Fibroblast of skin of left biceps (primary cell): Measurements from ENCODE around the gene SLC25A22.
A peak's percentile ranks its signal among the peaks of the same experiment; 100 is the strongest.

Experiments used
- DNase-seq, 2 experiments: peaks; one replicate each; pipeline ENCODE4 v3.0.0-alpha.2; 2013; ENCODE audit warnings: low read depth in 2 of 2

Gene SLC25A22

GRCh38 chr11:798093-798713 lies at the start of gene SLC25A22:
Gene SLC25A22, minus strand, starts transcription at chr11:798281. Its CDS starts 3,275 bp downstream, at chr11:795006.
- no peak for DNase-seq

DNA sequence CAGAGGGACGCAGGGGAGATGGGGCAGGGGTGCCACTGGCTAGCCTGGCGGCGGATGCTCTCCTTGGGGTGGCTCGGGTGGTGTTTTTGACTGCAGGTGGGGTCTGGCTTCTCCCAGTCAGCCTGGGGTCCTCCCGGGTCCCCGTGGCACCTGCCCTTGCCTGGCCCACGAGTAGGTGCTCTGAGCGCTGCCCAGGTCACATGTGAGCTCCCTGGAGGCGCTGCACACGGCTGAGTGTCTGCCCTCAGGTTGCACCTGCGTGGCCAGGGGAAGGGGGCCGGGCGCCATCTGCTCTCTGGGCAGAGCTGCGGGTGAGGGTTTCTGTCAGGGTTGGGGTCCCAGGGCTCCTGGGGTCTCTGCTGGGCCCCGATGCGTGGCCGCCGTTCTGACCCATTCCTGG lies 49.8 kb upstream of the SLC25A22 start:
- no peak for DNase-seq

DNA sequence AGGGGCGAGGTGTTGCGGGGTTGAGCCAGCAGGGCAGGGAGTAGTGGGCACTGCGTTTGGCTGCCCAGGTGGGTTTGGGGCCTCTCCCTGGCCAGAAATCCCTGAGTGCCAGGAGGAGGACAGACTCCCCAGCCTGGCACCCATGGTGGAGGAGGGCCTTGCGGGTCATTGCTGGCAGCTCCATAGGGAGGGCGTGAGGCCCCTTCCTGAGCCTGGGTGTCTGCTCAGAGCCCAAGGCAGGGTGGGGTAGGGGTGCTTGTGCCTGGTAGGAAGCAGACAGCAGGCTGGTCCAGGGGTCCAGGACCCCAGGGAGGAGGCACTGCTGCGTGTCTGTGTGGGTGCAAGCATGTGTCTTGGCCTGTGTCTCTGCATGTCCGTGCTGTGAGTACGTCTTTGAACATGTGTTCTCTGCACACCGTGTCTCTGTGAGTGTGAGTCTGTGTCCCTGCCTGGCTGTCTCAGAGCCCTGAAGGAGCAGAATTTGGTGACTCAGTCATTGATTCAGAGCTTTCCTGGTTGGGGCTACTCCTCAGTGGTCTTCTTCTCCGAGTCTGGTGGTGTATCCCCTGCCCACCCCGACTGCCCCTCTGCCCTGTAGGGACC lies 48.5 kb upstream of the SLC25A22 start:
- no peak for DNase-seq

- no peak for DNase-seq
These were observed 47.9 kb upstream of the SLC25A22 start for GRCh38 chr11:845872-846495.

DNA sequence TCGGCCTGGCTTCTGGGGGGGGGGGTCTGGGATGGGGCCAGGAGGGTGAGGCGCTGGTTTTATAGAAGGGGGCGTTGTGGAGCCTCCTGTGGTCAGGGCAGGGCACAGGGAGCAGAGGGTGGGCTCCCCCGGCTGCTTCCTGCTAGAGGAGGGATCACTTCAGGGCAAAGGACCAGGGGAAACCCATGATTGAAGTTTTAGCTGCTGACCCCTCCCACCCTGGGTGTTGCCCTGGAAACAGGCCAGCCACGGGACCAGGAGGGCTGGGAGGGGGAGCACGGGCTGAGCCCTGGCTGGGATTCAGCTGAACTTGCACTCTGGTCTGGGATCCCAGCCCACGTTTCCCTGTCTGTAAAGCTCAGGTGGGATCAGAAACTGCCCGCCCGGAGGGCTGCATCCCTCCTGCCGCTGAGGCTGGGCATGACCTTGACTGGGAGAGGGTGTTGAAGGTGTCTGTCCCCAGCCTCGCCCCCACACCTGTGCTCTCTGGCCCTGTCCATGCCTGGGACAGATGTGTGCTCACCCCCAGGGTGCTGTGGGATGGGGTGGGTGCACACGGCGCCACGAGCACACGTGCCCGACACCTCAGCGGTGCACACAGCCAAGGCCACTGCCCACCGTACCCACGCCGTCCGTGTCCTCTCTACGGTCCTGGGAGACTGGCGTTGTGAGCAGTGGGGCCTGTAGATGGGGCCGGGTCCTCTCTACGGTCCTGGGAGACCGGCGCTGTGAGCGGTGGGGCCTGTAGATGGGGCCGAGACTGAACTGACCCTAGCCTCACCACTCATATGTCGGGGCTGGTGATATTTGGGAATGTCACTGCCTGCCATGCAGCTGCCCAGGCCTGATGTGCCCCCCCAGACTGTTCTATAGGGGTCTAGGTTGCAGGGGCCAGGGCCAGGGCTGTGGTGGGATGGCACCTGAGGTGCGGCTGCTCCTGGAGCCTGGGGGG lies 46.9 kb upstream of the SLC25A22 start:
- DNase-seq, result peak; percentile 68 to 76

DNA sequence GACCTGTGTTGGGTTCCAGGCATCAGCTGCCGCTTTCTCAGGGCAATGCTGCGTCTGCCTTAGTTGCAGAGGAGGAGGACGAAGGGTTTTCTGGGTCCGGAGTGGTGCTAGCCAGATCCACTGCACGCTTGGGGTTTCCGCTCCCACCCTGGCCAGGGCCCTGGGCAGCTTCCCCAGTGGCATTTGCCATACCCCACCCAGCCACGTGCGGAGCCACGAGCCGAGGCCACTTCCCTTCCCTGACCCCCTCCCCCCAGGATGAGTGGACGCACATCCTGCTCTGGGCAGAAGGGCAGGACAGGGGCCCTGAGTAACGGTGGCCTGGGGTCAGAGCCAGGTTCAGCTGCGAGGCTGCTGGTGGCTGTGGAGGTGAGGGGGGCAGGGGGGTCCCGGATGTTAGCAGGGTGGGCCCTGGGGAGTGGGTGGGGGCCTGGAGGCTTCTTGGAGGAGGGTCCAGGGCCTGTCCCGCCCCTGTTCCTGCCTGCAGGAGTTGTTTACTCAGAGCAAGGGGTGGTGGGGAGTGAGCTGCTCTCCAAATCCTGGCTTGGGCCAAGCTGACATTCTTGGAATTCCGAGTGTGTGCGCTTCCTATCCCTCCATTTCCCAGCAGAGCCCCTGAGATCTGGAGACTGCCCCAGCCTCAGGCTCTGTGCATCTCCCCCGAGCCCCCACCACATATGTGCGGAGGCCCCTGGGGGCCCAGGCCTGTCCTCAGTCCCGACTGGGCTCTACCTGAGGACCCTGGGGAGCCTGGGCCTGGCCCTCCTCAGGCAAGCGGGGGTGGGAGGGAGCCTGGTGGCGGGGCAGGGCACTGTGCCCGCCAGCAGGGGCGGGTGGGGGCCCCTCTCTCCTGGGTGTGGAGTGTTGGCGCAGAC lies 46.0 kb upstream of the SLC25A22 start:
- peak; percentile 90 for DNase-seq

GRCh38 chr11:843086-843734 lies 45.1 kb upstream of the SLC25A22 start:
- no peak for DNase-seq

DNA sequence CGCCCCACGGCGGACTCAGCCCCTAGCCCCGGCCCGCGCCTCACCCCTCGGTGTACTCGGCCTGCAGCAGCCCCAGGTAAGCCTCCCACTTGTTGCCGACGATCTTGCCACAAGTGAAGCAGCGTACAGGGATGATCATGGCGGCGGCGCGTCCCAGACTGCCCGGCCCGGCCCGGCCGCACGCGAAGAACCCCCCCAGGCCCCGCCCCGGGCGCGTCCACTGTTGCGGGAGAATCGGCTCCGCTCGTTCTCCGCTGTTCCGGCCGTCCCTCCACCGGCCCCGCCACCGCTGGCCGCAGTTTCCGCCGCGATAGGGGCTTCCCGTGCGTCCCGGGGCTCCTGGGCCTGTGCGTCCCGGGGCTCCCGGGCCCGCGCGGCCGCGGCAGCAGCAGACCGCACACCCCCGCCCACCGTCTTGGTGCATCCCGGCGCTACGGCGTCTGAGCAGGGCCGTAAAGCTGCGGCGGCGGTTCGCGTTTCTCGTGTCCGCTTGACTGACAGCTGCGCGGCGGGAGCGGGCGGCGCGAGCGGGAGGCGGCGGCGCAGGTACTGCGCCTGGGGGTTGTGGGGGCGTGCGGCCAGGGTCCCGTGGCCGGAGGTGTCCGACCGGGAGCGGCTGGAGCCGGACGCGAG lies 44.4 kb upstream of the SLC25A22 start, which contains the start of the genes POLR2L and TSPAN4:
TSS of gene POLR2L (minus strand) at position 160 of the 633 bp plus-strand sequence. CDS start at position 139, 21 bp downstream.
TSS of gene TSPAN4 (plus strand) at position 483 of the 633 bp plus-strand sequence. CDS start 7,453 bp downstream, outside the sequence.
- DNase-seq, result peak; percentile 62 to 67

DNA sequence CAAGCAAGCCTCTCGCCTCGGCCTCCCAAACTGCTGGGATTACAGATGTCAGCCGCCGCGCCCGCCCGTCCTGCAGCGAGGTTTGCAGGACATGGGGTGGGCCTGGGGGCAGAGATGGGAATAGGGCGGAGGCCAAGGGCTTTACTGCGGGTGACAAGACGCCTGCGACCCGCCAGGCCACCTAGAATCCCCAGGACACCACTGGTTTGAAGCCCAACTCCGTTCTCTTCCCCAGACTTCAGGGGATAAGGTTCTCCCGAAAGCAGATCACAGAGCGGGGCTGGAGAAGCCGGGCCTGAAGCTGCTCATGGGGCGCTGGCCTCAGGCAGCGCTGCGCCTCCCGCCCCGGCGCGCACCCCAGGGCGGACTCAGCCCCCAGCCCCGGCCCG lies 43.9 kb upstream of the SLC25A22 start:
- DNase-seq, result no peak

GRCh38 chr11:839875-840617 lies 42.0 kb upstream of the SLC25A22 start:
- DNase-seq, result no peak

DNA sequence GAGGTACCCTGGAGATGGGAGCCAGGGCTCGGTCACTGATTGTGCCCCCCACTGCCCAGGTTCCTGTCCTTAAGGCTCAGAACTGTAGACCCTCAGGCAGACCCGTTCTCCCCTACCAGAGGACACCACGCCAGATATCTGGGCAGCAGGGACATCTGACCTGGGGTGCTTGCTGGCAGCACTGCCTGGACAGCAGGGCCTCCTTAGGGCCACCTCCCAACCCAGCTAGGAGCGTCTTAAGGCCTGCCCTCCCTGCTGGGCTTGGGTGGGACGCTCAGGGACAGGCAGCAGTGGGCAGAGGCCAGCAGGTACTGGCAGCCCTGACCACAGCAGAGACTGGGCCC lies 41.2 kb upstream of the SLC25A22 start:
- no peak for DNase-seq

- no peak for DNase-seq
These were observed 40.6 kb upstream of the SLC25A22 start for GRCh38 chr11:838441-839279.

DNA sequence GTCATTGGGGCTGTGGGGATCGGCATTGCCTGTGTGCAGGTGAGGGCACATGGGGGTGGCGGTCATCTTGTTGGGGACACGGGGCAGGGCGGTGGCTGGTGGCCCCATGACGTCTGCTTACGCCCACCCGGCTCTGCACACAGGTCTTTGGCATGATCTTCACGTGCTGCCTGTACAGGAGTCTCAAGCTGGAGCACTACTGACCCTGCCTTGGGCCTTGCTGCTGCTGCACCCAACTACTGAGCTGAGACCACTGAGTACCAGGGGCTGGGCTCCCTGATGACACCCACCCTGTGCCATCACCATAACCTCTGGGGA lies 39.9 kb upstream of the SLC25A22 start:
- no peak for DNase-seq

DNA sequence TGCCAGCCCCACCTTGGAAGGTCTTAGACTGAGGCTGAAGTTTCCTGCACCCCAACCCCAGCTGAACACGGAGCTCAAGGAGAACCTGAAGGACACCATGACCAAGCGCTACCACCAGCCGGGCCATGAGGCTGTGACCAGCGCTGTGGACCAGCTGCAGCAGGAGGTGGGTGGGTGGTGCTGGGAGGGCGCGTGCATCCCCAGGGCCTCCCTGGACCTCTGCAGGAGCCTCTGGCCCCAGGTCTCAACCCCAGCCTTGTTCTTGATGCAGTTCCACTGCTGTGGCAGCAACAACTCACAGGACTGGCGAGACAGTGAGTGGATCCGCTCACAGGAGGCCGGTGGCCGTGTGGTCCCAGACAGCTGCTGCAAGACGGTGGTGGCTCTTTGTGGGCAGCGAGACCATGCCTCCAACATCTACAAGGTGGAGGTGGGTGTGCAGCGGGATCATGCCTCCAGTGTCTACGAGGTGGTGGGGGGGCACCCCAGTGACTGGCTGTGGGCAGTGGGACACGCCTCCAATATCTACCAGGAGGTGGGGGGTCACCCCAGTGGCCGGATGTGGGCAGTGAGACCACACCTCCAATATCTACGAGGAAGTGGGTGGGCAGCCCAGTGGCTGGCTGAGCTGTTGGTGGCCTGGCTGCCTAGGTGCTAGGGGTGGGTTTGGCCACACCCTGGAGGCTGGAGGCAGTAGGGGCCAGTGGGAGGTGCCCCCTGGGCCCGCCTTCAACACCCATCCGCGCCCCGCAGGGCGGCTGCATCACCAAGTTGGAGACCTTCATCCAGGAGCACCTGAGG lies 39.3 kb upstream of the SLC25A22 start:
- no peak for DNase-seq

- DNase-seq, result no peak
These were observed 38.6 kb upstream of the SLC25A22 start for GRCh38 chr11:836700-837099.

- no peak for DNase-seq
These were observed 38.2 kb upstream of the SLC25A22 start for GRCh38 chr11:836274-836673.
